H1 (cell line): ENCODE results near the gene MOB2. TPM values are rescaled to one million over a fixed set of nuclear protein-coding genes. Genes with fewer than 3 reads are reported as not detected.
A peak's percentile ranks its signal among the peaks of the same experiment; 100 is the strongest.

ENCODE experiments used
- CTCF ChIA-PET: fragments of 300-600 bp; sonication (Branson Sonifier 250); formaldehyde crosslinking; loops from one replicate; lab custom pipeline; 2021; ENCODE audit not compliant: partially characterized antibody; lab: Charles Lee
- POLR2A ChIA-PET: fragments of 300-600 bp; sonication (Branson Sonifier 250); formaldehyde crosslinking; loops from one replicate; lab custom pipeline; 2021; ENCODE audit warnings: inconsistent platforms; ENCODE audit not compliant: partially characterized antibody; lab: Charles Lee
- DNase-seq, 2 experiments: peaks; one replicate each; pipeline versions ENCODE4 v3.0.0 to v3.0.0-alpha.2; 2010 to 2022; ENCODE audit warnings: low spot score in 2 of 2, low read depth in 1 of 2, mixed read lengths in 1 of 2
- FAIRE-seq: peaks from 2 replicates; lab custom pipeline; 2011; peaks lifted over from hg19 to GRCh38; lab: Jason Lieb, UNC
- H2AFZ ChIP-seq: 2 replicates; pipeline ENCODE4 v1.8.1; 2012; ENCODE audit warnings: low read length, inconsistent platforms
- H2AK5ac ChIP-seq: 2 replicates; pipeline ENCODE4 v1.6.1; 2013; ENCODE audit warnings: low read depth, low read length
- H2BK120ac ChIP-seq: replicated peaks from 2 replicates; pipeline ENCODE3; 2013; ENCODE audit warnings: low read depth, low read length, inconsistent platforms
- H2BK12ac ChIP-seq: 2 replicates; pipeline ENCODE4 v1.6.1; 2013; ENCODE audit warnings: low read depth, low read length
- H2BK15ac ChIP-seq: 2 replicates; pipeline ENCODE4 v1.6.1; 2013; ENCODE audit warnings: low read length
- H2BK20ac ChIP-seq: 2 replicates; pipeline ENCODE4 v1.6.1; 2013; ENCODE audit warnings: low read length
- H2BK5ac ChIP-seq: 2 replicates; pipeline ENCODE4 v1.6.1; 2013; ENCODE audit warnings: low read depth, low read length
- H3K14ac ChIP-seq: 2 replicates; pipeline ENCODE4 v1.6.1; 2013; ENCODE audit warnings: inconsistent platforms; ENCODE audit not compliant: insufficient read length
- H3K18ac ChIP-seq: 2 replicates; pipeline ENCODE4 v1.6.1; 2013; ENCODE audit warnings: low read length; ENCODE audit errors: extremely low read depth
- H3K23ac ChIP-seq: 2 replicates; pipeline ENCODE4 v1.6.1; 2013; ENCODE audit warnings: inconsistent platforms; ENCODE audit not compliant: insufficient read length
- H3K23me2 ChIP-seq: 2 replicates; pipeline ENCODE4 v1.6.1; 2013; ENCODE audit warnings: low read depth, low read length
- H3K27ac ChIP-seq: 2 replicates; pipeline ENCODE4 v1.6.1; 2011; ENCODE audit warnings: low read depth, low read length, inconsistent platforms
- H3K27me3 ChIP-seq, 4 experiments: replicated peaks in 1 of 4; 1 replicate in 1 of 4; 2 replicates in 3 of 4; pipeline versions ENCODE4 v1.6.1 to v1.8.1; 2011 to 2013; ENCODE audit warnings: low read length in 3 of 4, mild to moderate bottlenecking in 3 of 4, inconsistent platforms in 2 of 4, mixed read lengths in 2 of 4, moderate library complexity in 1 of 4; ENCODE audit not compliant: control insufficient read depth in 3 of 4, insufficient read depth in 3 of 4; ENCODE audit errors: extremely low read depth in 1 of 4
- H3K36me3 ChIP-seq, 4 experiments: 2 replicates each; pipeline versions ENCODE4 v1.6.1 to v1.8.1; 2011 to 2013; ENCODE audit warnings: mild to moderate bottlenecking in 4 of 4, low read length in 3 of 4, moderate library complexity in 2 of 4, control low read depth in 1 of 4, inconsistent platforms in 1 of 4; ENCODE audit not compliant: insufficient read depth in 4 of 4, control insufficient read depth in 2 of 4
- H3K4ac ChIP-seq: replicated peaks from 2 replicates; pipeline ENCODE3; 2013; ENCODE audit warnings: low read length, low read depth, mixed read lengths, inconsistent platforms; ENCODE audit not compliant: insufficient read length
- H3K4me1 ChIP-seq, 4 experiments: replicated peaks in 1 of 4; 1 replicate in 1 of 4; 2 replicates in 3 of 4; pipeline versions ENCODE4 v1.6.1 to v1.8.1; 2011 to 2013; ENCODE audit warnings: low read length in 3 of 4, inconsistent platforms in 2 of 4, mixed read lengths in 1 of 4; ENCODE audit not compliant: insufficient read depth in 4 of 4, control insufficient read depth in 3 of 4
- H3K4me2 ChIP-seq, 2 experiments: 2 replicates each; pipeline versions ENCODE4 v1.6.1 to v1.8.1; 2011 to 2013; ENCODE audit warnings: low read depth in 2 of 2, low read length in 2 of 2, control low read depth in 1 of 2, inconsistent platforms in 1 of 2, mild to moderate bottlenecking in 1 of 2; ENCODE audit not compliant: insufficient read depth in 1 of 2
- H3K4me3 ChIP-seq, 4 experiments: fragments of 200-600, 300-600 bp in 1 of 4; sonication (generic), shearing (Covaris generic), sonication (Bioruptor Twin) in 1 of 4; 2 replicates each; pipeline versions ENCODE4 v1.5.1 to v1.8.1; 2011 to 2016; ENCODE audit warnings: low read length in 4 of 4, low read depth in 3 of 4, control low read depth in 2 of 4, inconsistent platforms in 2 of 4, mild to moderate bottlenecking in 2 of 4, mixed read lengths in 1 of 4, moderate library complexity in 1 of 4; ENCODE audit not compliant: insufficient read depth in 2 of 4; ENCODE audit errors: extremely low read depth in 1 of 4
- H3K56ac ChIP-seq: replicated peaks from 2 replicates; pipeline ENCODE3; 2013; ENCODE audit warnings: low read depth, mild to moderate bottlenecking, mixed read lengths, low read length, inconsistent platforms; ENCODE audit not compliant: insufficient read length
- H3K79me1 ChIP-seq: 2 replicates; pipeline ENCODE4 v1.6.1; 2013; ENCODE audit warnings: low read depth, low read length, control low read depth
- H3K79me2 ChIP-seq, 2 experiments: 2 replicates each; pipeline versions ENCODE4 v1.6.1 to v1.8.1; 2012 to 2013; ENCODE audit warnings: low read length in 2 of 2, mild to moderate bottlenecking in 2 of 2, inconsistent platforms in 1 of 2; ENCODE audit not compliant: insufficient read depth in 2 of 2, control insufficient read depth in 1 of 2
- H3K9ac ChIP-seq, 4 experiments: replicated peaks in 1 of 4; 1 replicate in 1 of 4; 2 replicates in 3 of 4; pipeline versions ENCODE4 v1.6.1 to v1.8.1; 2011 to 2013; ENCODE audit warnings: low read depth in 3 of 4, low read length in 3 of 4, control low read depth in 2 of 4, mild to moderate bottlenecking in 2 of 4, moderate library complexity in 2 of 4, inconsistent platforms in 1 of 4; ENCODE audit errors: extremely low read depth in 1 of 4
- H3K9me3 ChIP-seq, 2 experiments: 2 replicates each; pipeline versions ENCODE4 v1.6.1 to v1.8.1; 2012 to 2013; ENCODE audit warnings: mild to moderate bottlenecking in 2 of 2, moderate library complexity in 2 of 2, control low read depth in 1 of 2, inconsistent platforms in 1 of 2, low read depth in 1 of 2, low read length in 1 of 2, mixed read lengths in 1 of 2; ENCODE audit not compliant: insufficient read depth in 2 of 2
- H4K20me1 ChIP-seq, 2 experiments: replicated peaks in 1 of 2; 2 replicates each; pipeline versions ENCODE3 to v1.8.1; 2011 to 2013; ENCODE audit warnings: inconsistent platforms in 2 of 2, low read length in 2 of 2, mild to moderate bottlenecking in 1 of 2; ENCODE audit not compliant: insufficient read depth in 2 of 2, control insufficient read depth in 1 of 2
- H4K5ac ChIP-seq: 2 replicates; pipeline ENCODE4 v1.6.1; 2013; ENCODE audit warnings: low read length, low read depth, mixed read lengths, inconsistent platforms; ENCODE audit not compliant: insufficient read length
- H4K8ac ChIP-seq: 2 replicates; pipeline ENCODE4 v1.8.0; 2013; ENCODE audit warnings: mild to moderate bottlenecking, moderate library complexity, low read length, inconsistent platforms; ENCODE audit not compliant: insufficient read depth; ENCODE audit errors: extremely low read depth
- H4K91ac ChIP-seq: replicated peaks from 2 replicates; pipeline ENCODE3; 2013; ENCODE audit warnings: low read length, mixed read lengths, inconsistent platforms; ENCODE audit not compliant: insufficient read length
- CBX5 ChIP-seq: fragments of 300-800, 300-1000 bp; sonication (generic); IDR thresholded peaks from 2 replicates; pipeline ENCODE4 v1.7.1; 2016; ENCODE audit warnings: antibody characterized with exemption, low read length, low read depth
- CEBPB ChIP-seq: IDR thresholded peaks from 2 replicates; pipeline ENCODE4 v1.6.1; 2012; ENCODE audit warnings: low read depth, low read length
- GABPA ChIP-seq: IDR thresholded peaks from 2 replicates; pipeline ENCODE4 v1.6.1; 2011; ENCODE audit warnings: mild to moderate bottlenecking, low read length, moderate library complexity, borderline replicate concordance; ENCODE audit not compliant: insufficient read depth
- HDAC6 ChIP-seq: IDR thresholded peaks from one replicate; pipeline ENCODE4 v1.7.1; 2012; ENCODE audit warnings: low read depth, mild to moderate bottlenecking, inconsistent platforms, low read length, moderate library complexity
- KDM5A ChIP-seq: fragments of 200-600 bp; IDR thresholded peaks from 2 replicates; pipeline ENCODE4 v1.7.1; 2012; ENCODE audit warnings: mild to moderate bottlenecking, low read length, inconsistent platforms, mixed read lengths
- NANOG ChIP-seq: IDR thresholded peaks from 2 replicates; pipeline ENCODE4 v1.6.1; 2011; ENCODE audit warnings: low read length, low read depth, mild to moderate bottlenecking, inconsistent platforms; ENCODE audit not compliant: insufficient read depth, poor library complexity, severe bottlenecking
- POLR2AphosphoS5 ChIP-seq: IDR thresholded peaks from 2 replicates; pipeline ENCODE4 v1.6.1; 2011; ENCODE audit warnings: low read depth, low read length
- POU5F1 ChIP-seq: IDR thresholded peaks from 2 replicates; pipeline ENCODE4 v1.6.1; 2011; ENCODE audit warnings: low read depth, mild to moderate bottlenecking, low read length, moderate library complexity
- SIN3A ChIP-seq, 2 experiments: IDR thresholded peaks in 1 of 2; conservative IDR thresholded peaks in 1 of 2; 2 replicates each; pipeline ENCODE4 v1.6.1; 2011 to 2012; ENCODE audit warnings: low read length in 2 of 2, improper control_type of control experiment in 1 of 2, low read depth in 1 of 2, mild to moderate bottlenecking in 1 of 2
- SIX5 ChIP-seq: IDR thresholded peaks from 2 replicates; pipeline ENCODE4 v1.6.1; 2011; ENCODE audit warnings: mild to moderate bottlenecking, low read depth, low read length
- ZNF274 ChIP-seq: IDR thresholded peaks from 2 replicates; pipeline ENCODE4 v1.7.0; 2012; ENCODE audit warnings: low read length, borderline replicate concordance; ENCODE audit errors: extremely low read depth
- WGBS, 2 experiments: shearing (Covaris generic) in 1 of 2; methylation state at CpG; one replicate each; pipeline versions ENCODE4 v1.1.6 to v1.1.7; 2013 to 2015; ENCODE audit warnings: low lambda C conversion rate in 2 of 2, mixed read lengths in 2 of 2, inconsistent platforms in 1 of 2, low coverage in 1 of 2, missing lambda C conversion rate in 1 of 2; ENCODE audit not compliant: insufficient replicate concordance in 2 of 2, insufficient coverage in 1 of 2, insufficient read length in 1 of 2; ENCODE audit errors: extremely low coverage in 1 of 2, missing lambda C conversion rate in 1 of 2; 5-methylcytosine and 5-hydroxymethylcytosine counted together
- polyA plus RNA-seq, 7 experiments: library from polyadenylated mRNA; depleted of rRNA in 3 of 7; stranded (reverse) in 5 of 7; unstranded in 2 of 7; fragments of >200 nt in 5 of 7; fragments of 200-250 nt in 2 of 7; gene quantifications; 1 replicate in 5 of 7; 2 replicates in 1 of 7; 4 replicates in 1 of 7; pipeline versions ENCODE4 v1.2.1 to v1.2.3, GENCODE V29; 2011 to 2013; ENCODE audit warnings: missing spikeins in 2 of 7, mixed read lengths in 2 of 7
- total RNA-seq: library from RNA; stranded (reverse); fragmentation: NEBNext Ultra II Directional; extraction: Animal tissue kit (Norgen Biotek cat#: 25700); gene quantifications from 2 replicates; pipeline ENCODE4 v1.2.1, GENCODE V29; 2021

MOB2 gene
- total and polyA plus RNA-seq, 2 of the 8 experiments (the other 6 are each of a cell fraction or from before 2014, with no cell fraction given): 18.6 to 28.2 TPM

DNA sequence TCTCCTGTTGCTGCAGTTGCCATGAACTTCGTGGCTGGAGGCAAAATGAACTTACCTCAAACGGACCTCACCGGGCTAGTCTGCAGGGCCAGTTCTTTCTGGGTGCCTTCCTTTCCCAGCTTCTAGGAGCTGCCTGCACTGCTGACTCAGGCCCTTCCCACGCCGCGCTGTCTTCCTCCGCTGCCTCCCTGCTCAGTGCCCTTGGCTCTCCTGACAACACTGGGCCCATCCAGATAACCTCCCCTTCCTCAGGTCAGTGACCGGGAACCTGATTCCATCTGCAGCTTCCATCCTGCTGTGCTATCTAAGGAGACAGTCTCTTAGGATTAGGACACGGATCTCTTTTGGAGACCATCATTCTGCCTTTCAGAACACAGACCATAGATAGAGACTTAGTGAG lies 19.3 kb downstream of the MOB2 start:
- POLR2A ChIA-PET: interaction anchor here (1.1 to 1.8 kb wide), 3 partner anchors 12 to 70 kb away, joined by 3 to 7 read pairs (median 3); no protein-coding TSS in a partner anchor
- H3K4me2 ChIP-seq: no peak overlapping the region
- H2AFZ ChIP-seq: no peak overlapping the region
- no peaks in the 10 kb centered on the region; the same call in 1 of the 2 replicates for H3K23me2 ChIP-seq
- no peaks in the 10 kb centered on the region for H3K27me3 ChIP-seq
- H3K23ac ChIP-seq: no peak overlapping the region
- H2BK12ac ChIP-seq: no peak overlapping the region
- no peak overlapping the region for H3K56ac ChIP-seq
- DNase-seq (no peak), FAIRE-seq (no peak)
- H3K27ac ChIP-seq: no peak overlapping the region
- no peak overlapping the region for H2AK5ac ChIP-seq
- no peak overlapping the region for H3K14ac ChIP-seq
- H2BK20ac ChIP-seq: no peak overlapping the region
- no peak overlapping the region for H2BK5ac ChIP-seq
- no peak overlapping the region for H3K4ac ChIP-seq
- 91% methylated on average over 9 of the region's 9 CpGs; no CpG with 5 or more reads in 1 of the 2 experiments for WGBS, 2 experiments
- H3K4me3 ChIP-seq: no peak overlapping the region
- no peak overlapping the region for H3K9ac ChIP-seq
- peaks cover 0 to 3% of the 10 kb centered on the region in 2 experiments for H4K20me1 ChIP-seq
- H3K79me1 ChIP-seq: no peaks in the 10 kb centered on the region
- H3K36me3 ChIP-seq: peaks cover 0 to 6% (median 0%) of the 10 kb centered on the region in 4 experiments; a peak in 2 of 8 replicates
- H4K91ac ChIP-seq: no peak overlapping the region
- CTCF ChIA-PET: interaction anchor here (0.7 to 5.2 kb wide), 6 partner anchors 11 to 165 kb away, joined by 3 to 34 read pairs (median 3); no protein-coding TSS in a partner anchor
- H3K4me1 ChIP-seq: no peaks in the 10 kb centered on the region; a peak in 1 of 7 replicates
- no peak overlapping the region for H4K5ac ChIP-seq
- H4K8ac ChIP-seq: 0 out of 2 replicates have a peak overlapping the region, but pooled peaks have one; percentile 23
- H2BK120ac ChIP-seq: no peak overlapping the region
- no peaks in the 10 kb centered on the region for H3K79me2 ChIP-seq
- H3K9me3 ChIP-seq: peaks cover 0 to 6% of the 10 kb centered on the region in 2 experiments; a peak in 1 of 4 replicates
- TF ChIP-seq SIX5 (no peak), POLR2AphosphoS5 (no peak), ZNF274 (no peak), CBX5 (no peak), CEBPB (no peak), POU5F1 (no peak), NANOG (no peak), HDAC6 (no peak), SIN3A (conservative IDR thresholded peaks at IDR 0.05 in 1 of 2, IDR thresholded peaks at IDR 0.05 in 1 of 2; ENCODE audit: low read depth in 1 of 2, low read length in 2 of 2) (no peak), KDM5A (no peak), GABPA (no peak)
- TF ChIP-seq, all 59 proteins: peak for 0
- Histone ChIP-seq H3K18ac (no peak overlapping the region), H2BK15ac (no peak overlapping the region)
